HepG2 (cell line): Measurements from ENCODE around the gene FXYD5. TPM values are rescaled to one million over a fixed set of nuclear protein-coding genes. Genes with fewer than 3 reads are reported as not detected.

Experiments
- ATAC-seq: fragments of 200-7000 bp; cut with Tn5 transposase; 3 replicates; pipeline ENCODE4 v1.9.1; 2020; ENCODE audit warnings: mild to moderate bottlenecking, moderate library complexity
- BruUV-seq: library from RNA; stranded (reverse); fragments of 400-500 nt; replicated peaks from 2 replicates; lab custom pipeline; 2021; lab: Mats Ljungman, UMichigan
- CTCF ChIA-PET: fragments of 300-600 bp; formaldehyde crosslinking; extraction: SDS; loops from one replicate; lab custom pipeline; 2021; ENCODE audit warnings: low total read pairs, inconsistent platforms, low intra/inter-chr PET ratio; lab: Yijun Ruan, JAX
- POLR2A ChIA-PET: fragments of 350-600 bp; sonication (Branson Sonifier 250); formaldehyde crosslinking; loops from one replicate; lab custom pipeline; 2020; ENCODE audit warnings: antibody characterized with exemption, inconsistent platforms; lab: Yijun Ruan, JAX
- DNase-seq: peaks from one replicate; pipeline ENCODE4 v3.0.0-alpha.2; 2015; ENCODE audit warnings: low spot score
- FAIRE-seq: peaks from 3 replicates; lab custom pipeline; 2011; peaks lifted over from hg19 to GRCh38; lab: Jason Lieb, UNC
- H2AFZ ChIP-seq: one replicate; pipeline ENCODE4 v1.6.1; 2011; ENCODE audit warnings: low read length, inconsistent platforms
- H3K27ac ChIP-seq: fragments of 300-600 bp; 3 replicates; pipeline ENCODE4 v1.8.0; 2011; ENCODE audit warnings: mixed run types, mild to moderate bottlenecking, mixed read lengths, low read length, inconsistent platforms; ENCODE audit not compliant: insufficient read depth; ENCODE audit errors: extremely low read length
- H3K27me3 ChIP-seq, 2 experiments: fragments of 200-600 bp in 1 of 2; 2 replicates in 1 of 2; 3 replicates in 1 of 2; pipeline versions ENCODE4 v1.6.0 to v1.8.0; 2011; ENCODE audit warnings: low read length in 2 of 2, mild to moderate bottlenecking in 2 of 2, moderate library complexity in 2 of 2, inconsistent platforms in 1 of 2; ENCODE audit not compliant: insufficient read depth in 2 of 2, control insufficient read depth in 1 of 2
- H3K36me3 ChIP-seq, 2 experiments: fragments of 200-600 bp in 1 of 2; replicated peaks in 1 of 2; 2 replicates in 1 of 2; 3 replicates in 1 of 2; pipeline versions ENCODE4 v1.5.1 to v1.8.0; 2011; ENCODE audit warnings: low read length in 2 of 2, inconsistent platforms in 1 of 2; ENCODE audit not compliant: insufficient read depth in 2 of 2, control insufficient read depth in 1 of 2
- H3K4me1 ChIP-seq: 2 replicates; pipeline ENCODE4 v1.5.1; 2012; ENCODE audit warnings: low read length, inconsistent platforms; ENCODE audit not compliant: insufficient read depth
- H3K4me2 ChIP-seq: 2 replicates; pipeline ENCODE4 v1.6.0; 2011; ENCODE audit warnings: low read depth, low read length, inconsistent platforms
- H3K4me3 ChIP-seq, 3 experiments: fragments of 200-600 bp in 1 of 3; sonication (generic), shearing (Covaris generic) in 1 of 3; replicated peaks in 1 of 3; 2 replicates each; pipeline ENCODE4 v1.5.1; 2011 to 2016; ENCODE audit warnings: low read length in 3 of 3, inconsistent platforms in 2 of 3, low read depth in 2 of 3, mild to moderate bottlenecking in 2 of 3, control low read depth in 1 of 3, mixed read lengths in 1 of 3; ENCODE audit not compliant: insufficient read depth in 1 of 3
- H3K79me2 ChIP-seq: one replicate; pipeline ENCODE4 v1.6.1; 2011; ENCODE audit warnings: low read length, inconsistent platforms; ENCODE audit not compliant: insufficient read depth
- H3K9ac ChIP-seq: 2 replicates; pipeline ENCODE4 v1.6.0; 2011; ENCODE audit warnings: mild to moderate bottlenecking, low read depth, low read length, inconsistent platforms; ENCODE audit not compliant: insufficient read depth
- H3K9me3 ChIP-seq: 2 replicates; pipeline ENCODE4 v1.5.1; 2012; ENCODE audit warnings: mild to moderate bottlenecking, low read length
- H4K20me1 ChIP-seq: 2 replicates; pipeline ENCODE4 v1.6.0; 2011; ENCODE audit warnings: inconsistent platforms, mild to moderate bottlenecking, low read length, moderate library complexity; ENCODE audit not compliant: insufficient read depth
- ZNF501 ChIP-seq: sonication (generic); formaldehyde crosslinking; IDR thresholded peaks from 2 replicates; pipeline ENCODE4 v1.5.1; 2020; ENCODE audit warnings: mild to moderate bottlenecking, moderate library complexity, missing genetic modification reagents
- ZNF572 ChIP-seq: sonication (generic); formaldehyde crosslinking; IDR thresholded peaks from 2 replicates; pipeline ENCODE4 v1.5.1; 2020; ENCODE audit warnings: mild to moderate bottlenecking, missing genetic modification reagents
- WGBS: methylation state at CpG from one replicate; pipeline ENCODE4 v1.1.6; 2017; ENCODE audit warnings: low lambda C conversion rate; 5-methylcytosine and 5-hydroxymethylcytosine counted together
- in situ Hi-C: cut with HindIII; loops from 2 replicates; pipeline ENCODE4 v1.10.0; 2017; ENCODE audit warnings: low pct_unique_long_range_greater_than_20kb; ENCODE audit not compliant: extremely low pct_ligation_motif_present
- intact Hi-C: fragments of 100-400 bp; cut with micrococcal nuclease; formaldehyde crosslinking; loops from one replicate; pipeline ENCODE4 v1.10.0; 2022; ENCODE audit not compliant: unreplicated experiment
- polyA plus RNA-seq, 8 experiments: library from polyadenylated mRNA; depleted of rRNA in 3 of 8; stranded (reverse) in 7 of 8; unstranded in 1 of 8; fragments of >200 nt; fragmentation: Illumina TruSeq in 4 of 8; extraction: Trizol in 4 of 8; gene quantifications; 2 replicates each; pipeline versions ENCODE4 v1.2.1 to v1.2.3, GENCODE V29; 2011 to 2016; ENCODE audit warnings: low read depth in 4 of 8, missing spikeins in 1 of 8, mixed read lengths in 1 of 8; ENCODE audit not compliant: insufficient read depth in 1 of 8
- total RNA-seq, 5 experiments: library from RNA; depleted of rRNA; stranded (reverse); fragments of >200 nt; fragmentation: Illumina TruSeq; extraction: Trizol; gene quantifications; 2 replicates each; pipeline ENCODE4 v1.2.3, GENCODE V29; 2016; ENCODE audit warnings: low read depth in 1 of 5
- TF ChIP-seq, protein P1 (sequence below): sonication (generic); formaldehyde crosslinking; IDR thresholded peaks from 2 replicates; pipeline ENCODE4 v1.9.0; 2022; ENCODE audit warnings: missing genetic modification reagents, mild to moderate bottlenecking, borderline replicate concordance
- TF ChIP-seq, protein P2 (sequence below): sonication (generic); formaldehyde crosslinking; IDR thresholded peaks from 2 replicates; pipeline ENCODE4 v1.4.0; 2020; ENCODE audit warnings: mild to moderate bottlenecking, missing genetic modification reagents

FXYD5 gene
- total and polyA plus RNA-seq, 2 of the 13 experiments (the other 11 are each of a cell fraction or from before 2014, with no cell fraction given) = 0.65 TPM; not detected in 1

DNA sequence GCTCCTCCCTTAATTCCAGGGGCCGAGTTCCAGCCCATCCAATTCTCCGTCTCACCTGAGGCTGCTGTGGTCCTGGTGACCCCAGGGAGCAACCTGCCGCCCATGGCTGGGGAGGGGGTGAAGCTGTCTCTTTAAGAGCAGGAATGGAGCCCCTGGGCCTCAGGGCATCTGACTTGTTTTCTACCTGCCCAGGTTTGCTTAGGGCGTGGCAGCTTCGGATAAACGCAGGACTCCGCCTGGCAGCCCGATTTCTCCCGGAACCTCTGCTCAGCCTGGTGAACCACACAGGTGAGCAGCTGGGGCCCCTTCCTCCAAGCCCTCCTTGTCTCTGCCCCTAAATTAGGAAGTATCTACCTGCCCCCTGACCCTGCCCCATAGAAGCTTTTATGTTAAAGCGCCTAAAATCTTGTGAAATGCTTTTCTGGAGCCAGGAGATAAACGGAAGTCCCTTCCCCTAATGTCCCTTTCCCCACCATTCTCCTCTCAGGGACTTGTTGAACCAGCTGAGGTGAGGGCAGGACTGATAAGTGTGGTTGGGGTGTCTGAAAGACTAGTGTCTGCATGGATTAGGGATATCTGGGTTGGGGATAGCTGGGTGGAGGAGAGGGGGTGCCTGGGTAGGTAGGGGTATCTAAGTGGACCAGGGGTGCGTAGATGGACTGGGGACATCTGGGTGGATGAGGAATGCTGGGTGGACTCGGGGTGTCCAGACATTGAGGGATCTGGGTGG lies 38.3 kb upstream of the FXYD5 start:
- BruUV-seq = no TSS peak
- Histone ChIP-seq H3K4me1 (peaks cover 96% of the 10 kb centered on the region), H3K9me3 (no peaks in the 10 kb centered on the region), H3K9ac (no peak overlapping the region), H2AFZ (no peak overlapping the region), H3K36me3 (no peaks in the 10 kb centered on the region), H3K4me2 (peak overlapping the region; percentile 72; the same call in 1 of the 2 replicates), H4K20me1 (no peaks in the 10 kb centered on the region), H3K79me2 (no peaks in the 10 kb centered on the region), H3K27ac (no peak overlapping the region), H3K27me3 (0 out of 5 replicates have a peak, but pooled peaks cover 0 to 6% of the 10 kb centered on the region in 2 experiments), H3K4me3 (peak overlapping the region in 2 of 3 experiments; percentile 26 to 49; a peak in 1 of 6 replicates)
- ChIA-PET CTCF (no interaction called here), POLR2A (no interaction called here)
- intact Hi-C loops (no loop called here), in situ Hi-C loops (no loop called here)
- WGBS = 44% methylated on average over 9 of the region's 13 CpGs
- DNase-seq (no peak), ATAC-seq (no peak), FAIRE-seq (no peak)
- TF ChIP-seq, protein P1, sequence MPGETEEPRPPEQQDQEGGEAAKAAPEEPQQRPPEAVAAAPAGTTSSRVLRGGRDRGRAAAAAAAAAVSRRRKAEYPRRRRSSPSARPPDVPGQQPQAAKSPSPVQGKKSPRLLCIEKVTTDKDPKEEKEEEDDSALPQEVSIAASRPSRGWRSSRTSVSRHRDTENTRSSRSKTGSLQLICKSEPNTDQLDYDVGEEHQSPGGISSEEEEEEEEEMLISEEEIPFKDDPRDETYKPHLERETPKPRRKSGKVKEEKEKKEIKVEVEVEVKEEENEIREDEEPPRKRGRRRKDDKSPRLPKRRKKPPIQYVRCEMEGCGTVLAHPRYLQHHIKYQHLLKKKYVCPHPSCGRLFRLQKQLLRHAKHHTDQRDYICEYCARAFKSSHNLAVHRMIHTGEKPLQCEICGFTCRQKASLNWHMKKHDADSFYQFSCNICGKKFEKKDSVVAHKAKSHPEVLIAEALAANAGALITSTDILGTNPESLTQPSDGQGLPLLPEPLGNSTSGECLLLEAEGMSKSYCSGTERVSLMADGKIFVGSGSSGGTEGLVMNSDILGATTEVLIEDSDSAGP (CRISPR knock-in tag) = peak; percentile 45; the same call in 1 of the 2 replicates
- TF ChIP-seq, protein P2, sequence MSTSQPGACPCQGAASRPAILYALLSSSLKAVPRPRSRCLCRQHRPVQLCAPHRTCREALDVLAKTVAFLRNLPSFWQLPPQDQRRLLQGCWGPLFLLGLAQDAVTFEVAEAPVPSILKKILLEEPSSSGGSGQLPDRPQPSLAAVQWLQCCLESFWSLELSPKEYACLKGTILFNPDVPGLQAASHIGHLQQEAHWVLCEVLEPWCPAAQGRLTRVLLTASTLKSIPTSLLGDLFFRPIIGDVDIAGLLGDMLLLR (CRISPR knock-in tag) = no peak
- TF ChIP-seq ZNF501 (CRISPR knock-in tag) = peak; percentile 24; the same call in 1 of the 2 replicates
- TF ChIP-seq ZNF572 (CRISPR knock-in tag) = 0 out of 2 replicates have a peak, but pooled peaks have one; percentile 62
